Activated CD8-positive, alpha-beta T cell treated with anti-CD3 and anti-CD28 coated beads for 36 hours (primary cell): Measurements from ENCODE around the gene RASGRP2. TPM values are rescaled to one million over a fixed set of nuclear protein-coding genes. Genes with fewer than 3 reads are reported as not detected.

ENCODE experiments used
- ATAC-seq: fragments of 200-7000 bp; cut with Tn5 transposase; one replicate; pipeline ENCODE4 v1.10.0; 2021; ENCODE audit warnings: mild to moderate bottlenecking, moderate library complexity
- CTCF ChIA-PET: fragments of 350-600 bp; sonication (Branson Sonifier 250); formaldehyde crosslinking; loops from one replicate; lab custom pipeline; 2021; ENCODE audit warnings: antibody characterized with exemption; lab: Charles Lee
- POLR2A ChIA-PET: fragments of 350-600 bp; sonication (Branson Sonifier 250); formaldehyde crosslinking; loops from one replicate; lab custom pipeline; 2021; ENCODE audit warnings: antibody characterized with exemption; lab: Charles Lee
- DNase-seq: peaks from one replicate; pipeline ENCODE4 v3.0.0-alpha.2; 2020
- H3K27ac Mint-ChIP-seq: one replicate; pipeline ENCODE4 v1.8.0; 2021; ENCODE audit warnings: mild to moderate bottlenecking, mixed read lengths
- H3K27me3 Mint-ChIP-seq: one replicate; pipeline ENCODE4 v1.8.0; 2021; ENCODE audit warnings: mixed read lengths
- H3K36me3 Mint-ChIP-seq: one replicate; pipeline ENCODE4 v1.8.0; 2021; ENCODE audit warnings: low read depth, mixed read lengths
- H3K4me1 Mint-ChIP-seq: one replicate; pipeline ENCODE4 v1.8.0; 2021; ENCODE audit warnings: low read depth, mixed read lengths
- H3K4me3 Mint-ChIP-seq: one replicate; pipeline ENCODE4 v1.8.0; 2021; ENCODE audit warnings: mild to moderate bottlenecking, moderate library complexity, mixed read lengths
- H3K9me3 Mint-ChIP-seq: one replicate; pipeline ENCODE4 v1.8.0; 2021; ENCODE audit warnings: mixed read lengths
- CTCF ChIP-seq: fragments of 200-600 bp; IDR thresholded peaks from one replicate; pipeline ENCODE4 v1.8.0; 2022; ENCODE audit warnings: antibody characterized with exemption, mild to moderate bottlenecking
- intact Hi-C: fragments of 100-400 bp; cut with micrococcal nuclease; formaldehyde crosslinking; loops from one replicate; pipeline ENCODE4 v1.10.0; 2022
- total RNA-seq, 2 experiments: library from RNA; stranded (reverse); gene quantifications; one replicate each; pipeline ENCODE4 v1.2.3, GENCODE V29; 2021

RASGRP2 gene
- total RNA-seq, 2 experiments from 2014 or later: 7.8 to 8.2 TPM

DNA sequence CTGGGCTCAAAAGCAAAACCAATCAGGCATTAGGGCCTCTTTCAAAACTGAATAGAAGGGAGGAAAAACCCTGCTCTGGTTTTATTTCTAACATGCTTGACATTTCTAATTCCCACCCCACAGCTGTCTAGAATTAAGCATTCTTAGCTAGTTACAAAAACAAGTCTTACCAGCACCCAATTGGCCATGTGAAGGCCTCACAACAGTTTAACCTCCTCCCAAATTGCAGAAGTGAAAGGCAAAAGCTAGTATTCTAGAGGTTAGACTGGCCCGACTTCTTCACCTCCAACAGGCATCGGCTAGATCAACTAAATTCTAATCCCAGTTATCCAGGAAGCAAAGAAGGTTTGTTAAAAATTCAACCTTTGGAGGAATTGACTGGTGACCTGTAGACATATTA is 27.9 kb upstream of the RASGRP2 start:
- Mint-ChIP-seq H3K27me3 (no peaks in the 10 kb centered on the region), H3K4me3 (peak overlapping the region; percentile 46), H3K4me1 (peaks cover 94% of the 10 kb centered on the region), H3K36me3 (peaks cover 96% of the 10 kb centered on the region), H3K27ac (peak overlapping the region; percentile 85), H3K9me3 (no peaks in the 10 kb centered on the region)
- DNase-seq: no peak
- intact Hi-C loops: no loop called here
- no peak for TF ChIP-seq CTCF
- ChIA-PET POLR2A (interaction anchor here (1.0 to 24.1 kb wide), 3 partner anchors 9 to 36 kb away, joined by 3 to 331 read pairs (median 308); partner anchors contain the start of genes PYGM and RASGRP2), CTCF (interaction anchor here (1.2 to 3.4 kb wide), 6 partner anchors 8 to 83 kb away, joined by 3 to 23 read pairs (median 6); partner anchors contain the start of gene RASGRP2)
- no peak for ATAC-seq

DNA sequence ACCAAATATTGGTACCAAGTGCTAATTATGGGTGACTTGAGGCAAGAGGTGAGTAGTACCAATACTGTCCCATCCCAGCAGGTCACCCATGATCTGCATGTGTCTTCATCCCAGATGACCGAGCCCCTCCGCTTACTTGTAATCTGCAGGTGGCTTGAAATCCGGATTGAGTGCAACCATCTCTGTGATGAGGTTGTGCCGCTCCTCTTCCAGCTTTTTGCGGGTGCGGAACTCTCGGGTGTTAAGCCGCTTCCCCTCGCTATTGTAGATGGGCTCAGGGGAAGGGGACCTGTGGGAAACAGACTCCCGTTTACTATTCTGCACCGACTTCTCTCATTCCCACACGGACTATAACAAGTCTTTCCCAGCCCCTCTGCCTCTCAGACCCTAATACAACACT is 26.2 kb upstream of the RASGRP2 start:
- H3K4me3 Mint-ChIP-seq: no peak overlapping the region
- POLR2A ChIA-PET: interaction anchor here (0.6 to 24.1 kb wide), 5 partner anchors 8 to 1491 kb away, joined by 3 to 331 read pairs (median 9); partner anchors contain the start of genes PYGM, RASGRP2 and SF1
- no peaks in the 10 kb centered on the region for H3K27me3 Mint-ChIP-seq
- intact Hi-C loops: no loop called here
- CTCF ChIA-PET: interaction anchor here (1.4 to 3.4 kb wide), 4 partner anchors 9 to 81 kb away, joined by 5 to 23 read pairs (median 6); partner anchors contain the start of gene RASGRP2
- DNase-seq: no peak
- TF ChIP-seq CTCF: no peak
- ATAC-seq: no peak
- H3K4me1 Mint-ChIP-seq: peaks cover 89% of the 10 kb centered on the region
- no peaks in the 10 kb centered on the region for H3K9me3 Mint-ChIP-seq
- peak overlapping the region; percentile 31 for H3K27ac Mint-ChIP-seq
- H3K36me3 Mint-ChIP-seq: peaks cover 90% of the 10 kb centered on the region

- DNase-seq (no peak), ATAC-seq (no peak)
- CTCF ChIA-PET: interaction anchor here (2.0 to 2.6 kb wide), 2 partner anchors 25 to 81 kb away, joined by 5 to 18 read pairs; partner anchors contain the start of gene RASGRP2
- POLR2A ChIA-PET: interaction anchor here (1.3 to 24.1 kb wide), 4 partner anchors 7 to 25 kb away, joined by 3 to 331 read pairs (median 158); partner anchors contain the start of genes PYGM, RASGRP2 and SF1
- Mint-ChIP-seq H3K4me1 (peaks cover 89% of the 10 kb centered on the region), H3K36me3 (peaks cover 90% of the 10 kb centered on the region), H3K27me3 (no peaks in the 10 kb centered on the region), H3K4me3 (no peak overlapping the region), H3K9me3 (no peaks in the 10 kb centered on the region), H3K27ac (peak overlapping the region; percentile 86)
- TF ChIP-seq CTCF: no peak
- intact Hi-C loops: no loop called here
Measured at GRCh38 chr11:64769283-64769682, 25.3 kb upstream of the RASGRP2 start.

DNA sequence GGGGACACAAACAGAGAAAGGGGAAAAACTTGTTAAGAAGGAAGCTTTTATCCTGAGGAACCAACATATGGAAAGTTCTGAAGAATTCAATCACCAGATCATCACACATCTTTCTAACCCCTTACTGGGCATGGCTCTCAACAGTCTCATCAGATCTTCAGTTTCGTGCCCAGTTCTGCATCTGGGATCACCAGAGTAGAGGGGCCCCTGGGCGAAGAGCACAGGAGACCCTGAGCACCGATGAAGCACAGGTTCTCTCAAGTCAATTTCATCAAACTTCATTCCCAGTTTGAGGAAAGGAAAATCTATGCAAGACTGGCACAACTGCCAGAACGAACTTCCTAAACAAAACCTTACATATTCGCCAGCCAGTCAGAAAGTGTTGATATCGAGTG is 24.4 kb upstream of the RASGRP2 start:
- no peak for DNase-seq
- ChIA-PET POLR2A (interaction anchor here (0.6 to 24.1 kb wide), 6 partner anchors 5 to 85 kb away, joined by 3 to 331 read pairs (median 156); partner anchors contain the start of genes PYGM, RASGRP2 and SF1), CTCF (interaction anchor here (0.5 to 2.6 kb wide), 12 partner anchors 8 to 197 kb away, joined by 3 to 18 read pairs (median 4); partner anchors contain the start of genes PYGM and RASGRP2)
- intact Hi-C loops: no loop called here
- H3K27ac Mint-ChIP-seq: peak overlapping the region; percentile 86
- H3K4me1 Mint-ChIP-seq: peaks cover 91% of the 10 kb centered on the region
- TF ChIP-seq CTCF: no peak
- no peak overlapping the region for H3K4me3 Mint-ChIP-seq
- no peaks in the 10 kb centered on the region for H3K27me3 Mint-ChIP-seq
- peaks cover 91% of the 10 kb centered on the region for H3K36me3 Mint-ChIP-seq
- H3K9me3 Mint-ChIP-seq: no peaks in the 10 kb centered on the region
- ATAC-seq: no peak
